Activated naive CD8-positive, alpha-beta T cell treated with anti-CD3 and anti-CD28 coated beads, Interleukin-2, amount 10 ng/mL, durations not matched to agents 7 days and 5 days (primary cell): Measurements from ENCODE around the gene SURF4. TPM values are rescaled to one million over a fixed set of nuclear protein-coding genes. Genes with fewer than 3 reads are reported as not detected.
A peak's percentile ranks its signal among the peaks of the same experiment; 100 is the strongest.
"Not testable (repeated sequence)": the region's sequence is repeated elsewhere in the genome, so short reads cannot be mapped to it uniquely, and the experiment has no call there.

Experiments used
- ATAC-seq: fragments of 150-1000 bp; cut with Tn5 transposase; one replicate; pipeline ENCODE4 v1.10.0; 2021; ENCODE audit warnings: low read depth, moderate library complexity
- POLR2A ChIA-PET: fragments of 350-600 bp; sonication (Branson Sonifier 250); formaldehyde crosslinking; loops from one replicate; lab custom pipeline; 2021; ENCODE audit warnings: antibody characterized with exemption; lab: Charles Lee
- DNase-seq: peaks from one replicate; pipeline ENCODE4 v3.0.0; 2021
- H3K27ac Mint-ChIP-seq: one replicate; pipeline ENCODE4 v1.8.0; 2022; ENCODE audit warnings: mild to moderate bottlenecking, mixed read lengths
- H3K27me3 Mint-ChIP-seq: one replicate; pipeline ENCODE4 v1.8.0; 2022; ENCODE audit warnings: mild to moderate bottlenecking, moderate library complexity, mixed read lengths
- H3K36me3 Mint-ChIP-seq: one replicate; pipeline ENCODE4 v1.8.0; 2021; ENCODE audit warnings: mild to moderate bottlenecking, mixed read lengths
- H3K4me1 Mint-ChIP-seq: one replicate; pipeline ENCODE4 v1.8.0; 2021; ENCODE audit warnings: mixed read lengths
- H3K4me3 Mint-ChIP-seq: one replicate; pipeline ENCODE4 v1.8.0; 2022; ENCODE audit warnings: mild to moderate bottlenecking, moderate library complexity, mixed read lengths
- H3K9me3 Mint-ChIP-seq: one replicate; pipeline ENCODE4 v1.8.0; 2021; ENCODE audit warnings: mixed read lengths
- total RNA-seq, 2 experiments: library from RNA; stranded (reverse); gene quantifications; one replicate each; pipeline ENCODE4 v1.2.3, GENCODE V29; 2021

SURF4 gene
- total RNA-seq, 2 experiments from 2014 or later = 160 to 161 TPM

GRCh38 chr9:133331221-133331620, 44.6 kb downstream of the SURF4 start:
- no peak for ATAC-seq
- peak; percentile 17 for DNase-seq
- Mint-ChIP-seq H3K36me3 (peaks cover 17% of the 10 kb centered on the region), H3K4me1 (peaks cover 14% of the 10 kb centered on the region), H3K27me3 (no peaks in the 10 kb centered on the region), H3K4me3 (no peak overlapping the region), H3K27ac (no peak overlapping the region), H3K9me3 (no peaks in the 10 kb centered on the region)
- POLR2A ChIA-PET = no interaction called here

GRCh38 chr9:133329306-133330156, 46.3 kb downstream of the SURF4 start:
- not testable (repeated sequence) for ATAC-seq

GRCh38 chr9:133327834-133328484, 47.9 kb downstream of the SURF4 start:
- H3K4me3 Mint-ChIP-seq = no peak overlapping the region
- H3K27ac Mint-ChIP-seq = no peak overlapping the region
- ATAC-seq (no peak), DNase-seq (peak; percentile 16)
- H3K36me3 Mint-ChIP-seq = peaks cover 10% of the 10 kb centered on the region
- POLR2A ChIA-PET = no interaction called here
- no peaks in the 10 kb centered on the region for H3K27me3 Mint-ChIP-seq
- H3K9me3 Mint-ChIP-seq = no peaks in the 10 kb centered on the region
- no peaks in the 10 kb centered on the region for H3K4me1 Mint-ChIP-seq

More at GRCh38 chr9:133329306-133330156, 46.3 kb downstream of the SURF4 start:
- H3K4me1 Mint-ChIP-seq, POLR2A ChIA-PET, H3K27me3 Mint-ChIP-seq, H3K9me3 Mint-ChIP-seq, H3K4me3 Mint-ChIP-seq, H3K27ac Mint-ChIP-seq: not testable (repeated sequence)
- peaks cover 15% of the 10 kb centered on the region for H3K36me3 Mint-ChIP-seq
- peak; percentile 25 for DNase-seq

GRCh38 chr9:133327021-133327420, 48.8 kb downstream of the SURF4 start:
- DNase-seq, H3K4me1 Mint-ChIP-seq, H3K27me3 Mint-ChIP-seq, H3K27ac Mint-ChIP-seq, H3K4me3 Mint-ChIP-seq, H3K36me3 Mint-ChIP-seq, ATAC-seq, POLR2A ChIA-PET, H3K9me3 Mint-ChIP-seq: not testable (repeated sequence)

GRCh38 chr9:133323991-133324703, 51.7 kb downstream of the SURF4 start:
- POLR2A ChIA-PET = no interaction called here
- no peak overlapping the region for H3K27ac Mint-ChIP-seq
- H3K36me3 Mint-ChIP-seq = no peaks in the 10 kb centered on the region
- H3K9me3 Mint-ChIP-seq = no peaks in the 10 kb centered on the region
- no peaks in the 10 kb centered on the region for H3K4me1 Mint-ChIP-seq
- no peak for ATAC-seq
- no peak overlapping the region for H3K4me3 Mint-ChIP-seq
- no peaks in the 10 kb centered on the region for H3K27me3 Mint-ChIP-seq
- no peak for DNase-seq

- no peak for ATAC-seq
Measured at GRCh38 chr9:133323211-133323610, 52.6 kb downstream of the SURF4 start.

GRCh38 chr9:133322701-133323100, 53.2 kb downstream of the SURF4 start:
- no peaks in the 10 kb centered on the region for H3K27me3 Mint-ChIP-seq
- H3K4me3 Mint-ChIP-seq = no peak overlapping the region
- H3K9me3 Mint-ChIP-seq = no peaks in the 10 kb centered on the region
- H3K27ac Mint-ChIP-seq = no peak overlapping the region
- no peaks in the 10 kb centered on the region for H3K36me3 Mint-ChIP-seq
- DNase-seq (no peak), ATAC-seq (no peak)
- H3K4me1 Mint-ChIP-seq = no peaks in the 10 kb centered on the region
- POLR2A ChIA-PET = no interaction called here

More at GRCh38 chr9:133323211-133323610, 52.6 kb downstream of the SURF4 start:
- Mint-ChIP-seq H3K4me1 (no peaks in the 10 kb centered on the region), H3K9me3 (no peaks in the 10 kb centered on the region), H3K4me3 (no peak overlapping the region), H3K27ac (no peak overlapping the region), H3K27me3 (no peaks in the 10 kb centered on the region), H3K36me3 (no peaks in the 10 kb centered on the region)
- POLR2A ChIA-PET = no interaction called here
- DNase-seq = no peak

GRCh38 chr9:133321411-133321935, 54.4 kb downstream of the SURF4 start:
- no peak for DNase-seq
- no peaks in the 10 kb centered on the region for H3K4me1 Mint-ChIP-seq
- no peaks in the 10 kb centered on the region for H3K9me3 Mint-ChIP-seq
- no peak for ATAC-seq
- H3K27ac Mint-ChIP-seq = no peak overlapping the region
- H3K27me3 Mint-ChIP-seq = no peaks in the 10 kb centered on the region
- H3K36me3 Mint-ChIP-seq = no peaks in the 10 kb centered on the region
- no peak overlapping the region for H3K4me3 Mint-ChIP-seq
- POLR2A ChIA-PET = no interaction called here

- no peaks in the 10 kb centered on the region for H3K36me3 Mint-ChIP-seq
- no peak overlapping the region for H3K27ac Mint-ChIP-seq
- DNase-seq (no peak), ATAC-seq (no peak)
- no peaks in the 10 kb centered on the region for H3K9me3 Mint-ChIP-seq
- no peak overlapping the region for H3K4me3 Mint-ChIP-seq
- POLR2A ChIA-PET = no interaction called here
- H3K27me3 Mint-ChIP-seq = no peaks in the 10 kb centered on the region
- no peaks in the 10 kb centered on the region for H3K4me1 Mint-ChIP-seq
Measured at GRCh38 chr9:133320421-133320881, 55.4 kb downstream of the SURF4 start.

- H3K4me1 Mint-ChIP-seq, H3K4me3 Mint-ChIP-seq, H3K9me3 Mint-ChIP-seq, H3K27ac Mint-ChIP-seq, DNase-seq, H3K36me3 Mint-ChIP-seq, ATAC-seq, POLR2A ChIA-PET, H3K27me3 Mint-ChIP-seq: not testable (repeated sequence)
Measured at GRCh38 chr9:133317551-133317950, 58.3 kb downstream of the SURF4 start.

- no peaks in the 10 kb centered on the region for H3K36me3 Mint-ChIP-seq
- H3K27me3 Mint-ChIP-seq = no peaks in the 10 kb centered on the region
- ATAC-seq = no peak
- no peaks in the 10 kb centered on the region for H3K9me3 Mint-ChIP-seq
- no peak overlapping the region for H3K27ac Mint-ChIP-seq
- no peaks in the 10 kb centered on the region for H3K4me1 Mint-ChIP-seq
- POLR2A ChIA-PET = no interaction called here
- no peak for DNase-seq
- H3K4me3 Mint-ChIP-seq = no peak overlapping the region
Measured at GRCh38 chr9:133315997-133316396, 59.9 kb downstream of the SURF4 start.
